GM10266 (cell line): Measurements from ENCODE around the gene ZNF213.
"Not testable (repeated sequence)": the region's sequence is repeated elsewhere in the genome, so short reads cannot be mapped to it uniquely, and the experiment has no call there.

Experiments
- DNase-seq: peaks from one replicate; pipeline ENCODE4 v3.0.0; 2012; ENCODE audit errors: extremely low spot score
- TF ChIP-seq, protein P1 (sequence below): IDR thresholded peaks from 2 replicates; pipeline ENCODE4 v1.5.1; 2012; ENCODE audit warnings: mild to moderate bottlenecking, low read depth; ENCODE audit not compliant: control insufficient read depth, insufficient read depth; ENCODE audit errors: missing control alignments

Gene ZNF213

DNA sequence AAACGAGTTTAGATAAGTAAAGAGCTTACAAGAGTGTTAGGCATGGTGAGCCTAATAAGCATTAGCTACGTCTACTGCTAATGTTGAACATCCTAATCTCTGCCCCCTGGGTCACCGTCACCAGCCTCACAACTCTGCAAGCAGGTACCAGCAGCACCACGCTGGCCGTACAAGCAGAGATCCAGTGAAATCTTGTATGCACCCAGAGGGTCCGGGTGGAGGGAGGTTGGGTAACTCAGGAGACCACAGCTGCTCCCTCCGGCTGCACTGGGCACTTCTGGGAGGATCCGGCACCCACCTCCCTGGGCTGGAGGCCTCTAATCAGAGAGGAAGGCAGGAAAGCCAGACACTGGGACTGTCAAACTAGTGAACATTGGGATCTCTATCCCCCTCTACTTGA, 44.8 kb downstream of the ZNF213 start:
- TF ChIP-seq, protein P1, sequence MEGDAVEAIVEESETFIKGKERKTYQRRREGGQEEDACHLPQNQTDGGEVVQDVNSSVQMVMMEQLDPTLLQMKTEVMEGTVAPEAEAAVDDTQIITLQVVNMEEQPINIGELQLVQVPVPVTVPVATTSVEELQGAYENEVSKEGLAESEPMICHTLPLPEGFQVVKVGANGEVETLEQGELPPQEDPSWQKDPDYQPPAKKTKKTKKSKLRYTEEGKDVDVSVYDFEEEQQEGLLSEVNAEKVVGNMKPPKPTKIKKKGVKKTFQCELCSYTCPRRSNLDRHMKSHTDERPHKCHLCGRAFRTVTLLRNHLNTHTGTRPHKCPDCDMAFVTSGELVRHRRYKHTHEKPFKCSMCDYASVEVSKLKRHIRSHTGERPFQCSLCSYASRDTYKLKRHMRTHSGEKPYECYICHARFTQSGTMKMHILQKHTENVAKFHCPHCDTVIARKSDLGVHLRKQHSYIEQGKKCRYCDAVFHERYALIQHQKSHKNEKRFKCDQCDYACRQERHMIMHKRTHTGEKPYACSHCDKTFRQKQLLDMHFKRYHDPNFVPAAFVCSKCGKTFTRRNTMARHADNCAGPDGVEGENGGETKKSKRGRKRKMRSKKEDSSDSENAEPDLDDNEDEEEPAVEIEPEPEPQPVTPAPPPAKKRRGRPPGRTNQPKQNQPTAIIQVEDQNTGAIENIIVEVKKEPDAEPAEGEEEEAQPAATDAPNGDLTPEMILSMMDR, result no peak
- no peak for DNase-seq

DNA sequence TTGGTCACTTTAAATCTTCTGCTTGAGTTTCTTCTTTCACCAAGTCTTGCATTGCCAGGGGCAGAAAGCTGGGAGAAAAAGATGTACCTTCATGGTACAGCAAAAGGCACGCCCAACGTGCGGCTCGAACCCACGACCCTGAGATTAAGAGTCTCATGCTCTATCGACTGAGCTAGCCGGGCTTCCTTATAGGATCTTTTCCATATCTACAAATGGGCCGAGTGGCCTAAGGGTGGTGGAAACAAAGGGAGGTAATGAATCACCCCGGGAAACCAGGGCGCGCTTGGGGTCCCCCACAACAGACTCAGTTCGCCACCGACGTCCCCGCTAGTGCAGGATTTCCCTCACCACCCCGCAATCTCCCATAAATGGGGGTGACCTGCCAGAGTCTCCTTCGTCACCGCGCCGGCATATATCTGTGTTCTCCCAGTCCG, 45.6 kb downstream of the ZNF213 start:
- no peak for DNase-seq
- TF ChIP-seq, protein P1, result no peak

DNA sequence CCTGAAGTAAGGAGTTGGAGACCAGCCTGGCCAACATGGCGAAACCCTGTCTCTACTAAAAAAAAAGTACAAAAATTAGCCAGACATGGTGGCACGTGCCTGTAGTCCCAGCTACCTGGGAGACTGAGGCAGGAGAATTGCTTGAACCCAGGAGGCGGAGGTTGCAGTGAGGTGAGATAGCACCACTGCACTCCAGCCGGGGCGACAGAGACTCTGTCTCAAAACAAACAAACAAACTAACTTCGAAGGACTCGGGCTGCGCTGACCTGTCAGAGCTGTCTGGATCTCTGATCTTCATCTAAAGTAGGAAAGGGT, 47.4 kb downstream of the ZNF213 start:
- not testable (repeated sequence) for DNase-seq

DNA sequence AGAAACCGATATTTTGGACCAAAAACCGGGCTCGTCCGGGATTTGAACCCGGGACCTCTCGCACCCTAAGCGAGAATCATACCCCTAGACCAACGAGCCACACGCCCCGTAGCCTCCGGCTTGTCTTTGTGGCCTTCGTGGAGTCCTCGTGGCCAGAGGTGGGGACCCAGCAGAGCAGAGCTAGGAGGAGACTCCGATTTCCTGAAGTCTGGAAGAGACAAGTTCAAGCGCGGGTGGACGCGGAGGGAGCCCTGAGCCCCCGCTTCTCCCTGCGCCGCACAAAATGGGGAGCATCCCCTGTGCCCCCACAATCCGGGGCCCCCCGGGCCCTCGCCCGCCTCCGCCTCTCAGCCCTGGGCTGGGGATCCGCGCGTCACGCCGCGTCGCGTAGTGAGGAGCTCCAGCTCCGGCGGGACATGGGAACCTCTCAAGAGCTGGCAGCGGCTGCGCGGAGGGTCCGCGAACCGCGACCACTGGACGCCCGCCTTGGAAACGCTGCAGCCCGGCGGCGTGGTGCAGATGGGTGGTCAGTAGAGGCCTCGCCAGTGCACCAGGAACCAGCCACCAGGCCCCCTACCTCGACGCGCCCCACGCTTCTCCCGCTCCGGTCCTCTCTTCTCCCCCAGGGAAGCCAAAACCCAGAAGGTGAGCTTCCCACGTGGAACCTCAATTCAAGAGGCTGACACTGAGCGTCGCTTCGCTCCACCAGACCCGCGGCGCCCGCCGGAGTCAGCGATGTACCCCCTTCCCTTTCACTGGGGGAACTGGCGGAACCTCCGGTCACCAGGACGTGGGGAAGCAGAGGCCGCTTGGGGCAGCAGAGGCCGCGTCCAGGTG, 48.0 kb downstream of the ZNF213 start:
- no peak for DNase-seq
- TF ChIP-seq, protein P1, result no peak

DNA sequence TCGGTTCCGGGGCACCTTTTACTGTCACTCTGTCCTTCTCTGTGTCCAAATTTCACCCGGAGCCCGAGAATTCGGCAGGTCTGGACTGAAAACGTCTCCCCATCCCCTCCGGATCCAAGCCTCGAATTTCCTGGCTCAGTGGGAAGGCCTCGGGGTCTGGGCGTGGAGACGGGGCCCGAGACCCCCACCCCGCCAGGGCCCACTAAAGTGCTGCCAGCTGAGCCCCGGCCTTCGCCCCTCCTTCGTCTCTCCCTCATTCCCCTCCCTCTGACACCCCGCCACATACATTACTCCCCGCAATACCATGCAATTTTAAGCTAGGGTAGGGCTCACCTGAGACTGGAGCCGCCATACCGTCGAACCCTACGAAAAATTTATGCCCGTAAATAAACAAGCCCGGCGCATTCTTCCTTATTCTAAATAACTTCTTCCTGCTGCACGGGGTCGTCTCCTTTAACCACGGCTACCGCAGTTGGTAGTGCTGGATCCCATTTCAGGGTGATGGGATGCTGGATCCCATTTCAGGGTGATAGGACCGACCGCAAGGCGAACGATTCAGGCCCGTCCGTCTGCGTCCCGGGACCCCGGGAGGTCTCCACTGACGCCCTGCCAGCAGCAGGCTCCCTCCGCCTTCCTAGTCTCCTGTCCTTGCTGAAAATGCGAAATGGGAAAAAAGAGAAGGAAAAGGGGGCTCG, 48.8 kb downstream of the ZNF213 start:
- TF ChIP-seq, protein P1, result no peak
- DNase-seq, result no peak

DNA sequence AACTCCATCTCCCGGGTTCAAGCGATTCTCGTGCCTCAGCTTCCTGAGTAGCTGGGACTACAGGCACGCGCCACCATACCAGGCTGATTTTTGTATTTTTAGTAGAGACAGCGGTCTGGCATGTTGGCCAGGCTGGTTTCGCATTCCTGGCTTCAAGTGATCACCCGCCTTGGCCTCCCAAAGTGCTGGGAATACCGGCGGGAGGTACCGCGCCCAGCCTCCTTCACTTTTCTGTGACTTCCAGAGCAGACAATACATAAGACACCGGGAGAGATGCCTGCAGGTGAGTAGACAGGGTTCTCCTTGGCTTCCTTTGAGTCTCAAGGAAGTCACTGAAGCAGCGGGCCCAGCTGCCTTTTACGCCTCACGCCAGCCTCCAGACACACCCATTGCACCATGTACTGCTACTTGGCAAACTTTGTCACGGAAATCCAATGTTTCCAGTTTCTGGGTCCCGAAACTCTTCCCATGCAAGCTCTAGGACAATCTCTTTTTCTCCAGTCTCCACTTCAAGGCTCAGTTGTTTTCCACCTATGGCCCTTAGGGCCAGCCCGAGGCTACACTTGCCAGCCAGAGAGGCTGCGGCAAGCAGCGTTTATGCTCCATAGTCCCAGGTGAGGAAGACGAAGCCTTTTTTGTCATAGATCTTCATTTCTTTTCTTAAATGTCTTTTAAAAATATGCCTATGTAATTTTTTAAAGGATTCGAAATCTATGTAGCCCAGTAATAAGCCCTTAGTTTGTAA, 52.3 kb downstream of the ZNF213 start:
- TF ChIP-seq, protein P1, result no peak
- no peak for DNase-seq

DNA sequence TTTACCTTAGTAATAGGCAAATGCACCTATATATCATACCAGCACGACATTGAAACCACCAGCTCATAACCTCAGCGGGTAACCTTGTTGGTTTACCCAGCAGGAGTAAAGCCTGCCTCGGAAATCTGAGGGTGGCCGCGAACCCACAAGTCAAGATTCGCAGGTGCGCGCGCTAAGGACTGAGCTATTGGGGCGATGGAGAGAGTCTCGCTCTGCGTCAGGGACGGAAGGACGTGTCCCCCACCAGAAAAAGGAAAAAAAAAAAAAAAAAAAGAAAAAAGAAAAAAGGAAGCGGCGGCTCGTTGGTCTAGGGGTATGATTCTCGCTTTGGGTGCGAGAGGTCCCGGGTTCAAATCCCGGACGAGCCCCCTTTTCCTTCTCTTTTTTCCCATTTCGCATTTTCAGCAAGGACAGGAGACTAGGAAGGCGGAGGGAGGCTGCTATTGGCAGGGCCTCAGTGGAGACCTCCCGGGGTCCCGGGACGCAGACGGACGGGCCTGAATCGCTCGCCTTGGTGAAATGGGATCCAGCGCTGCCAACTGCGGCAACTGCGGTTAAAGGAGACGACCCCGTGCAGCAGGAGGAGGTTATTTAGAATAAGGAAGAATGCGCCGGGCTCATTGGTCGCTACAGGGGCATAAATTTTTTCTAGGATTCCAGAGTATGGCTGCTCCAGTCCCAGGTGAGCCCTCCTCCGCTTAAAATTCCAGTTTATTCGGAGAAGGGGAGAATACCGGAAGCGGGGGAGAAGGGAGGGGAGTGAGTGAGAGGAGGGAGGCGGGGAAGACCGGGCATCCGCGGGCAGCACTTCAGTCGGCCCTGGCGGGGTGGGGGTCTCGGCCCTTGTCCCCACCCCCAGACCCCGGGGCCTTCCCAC, 53.2 kb downstream of the ZNF213 start, which contains the start of gene OR1F1:
TSS of gene OR1F1 (plus strand) at position 407 of the 877 bp plus-strand sequence.
- TF ChIP-seq, protein P1, result no peak
- peak; percentile 75 for DNase-seq
